ENCODE results near the gene RNH1.

Gene RNH1

GRCh38 chr11:460331-461199 lies 46.5 kb downstream of the RNH1 start:
- DNase-seq = no peak

- DNase-seq = no peak
These were observed 47.4 kb downstream of the RNH1 start for GRCh38 chr11:459511-460220.

GRCh38 chr11:457111-457760 lies 49.8 kb downstream of the RNH1 start:
- no peak for DNase-seq

- no peak for DNase-seq
These were observed 50.5 kb downstream of the RNH1 start for GRCh38 chr11:456533-456932.

- DNase-seq = no peak
These were observed 51.4 kb downstream of the RNH1 start for GRCh38 chr11:455566-456147.

- DNase-seq = no peak
These were observed 52.1 kb downstream of the RNH1 start for GRCh38 chr11:454801-455565.

- DNase-seq = no peak
These were observed 53.0 kb downstream of the RNH1 start for GRCh38 chr11:454043-454442.

GRCh38 chr11:453564-453963 lies 53.5 kb downstream of the RNH1 start:
- no peak for DNase-seq

- DNase-seq = no peak
These were observed 54.0 kb downstream of the RNH1 start for GRCh38 chr11:452916-453527.

GRCh38 chr11:452203-452744 lies 54.8 kb downstream of the RNH1 start:
- DNase-seq = no peak

- DNase-seq = no peak
These were observed 55.3 kb downstream of the RNH1 start for GRCh38 chr11:451738-452137.

- peak in 30 of 51 donors; percentile 19 to 75 (median 42) for DNase-seq
These were observed 56.1 kb downstream of the RNH1 start for GRCh38 chr11:450809-451451.

- DNase-seq = peak; percentile 35 to 97 (median 93)
These were observed 56.9 kb downstream of the RNH1 start, which contains the start of gene PTDSS2 for GRCh38 chr11:449889-450808. Gene PTDSS2 (plus strand): TSS chr11:450279. CDS start chr11:450456, 177 bp downstream.

GRCh38 chr11:447923-448731 lies 58.9 kb downstream of the RNH1 start:
- peak; percentile 57 to 98 (median 88) for DNase-seq

- DNase-seq = no peak
These were observed 60.2 kb downstream of the RNH1 start for GRCh38 chr11:446891-447290.

GRCh38 chr11:445765-446588 lies 61.1 kb downstream of the RNH1 start:
- no peak for DNase-seq
